IMR-90 (cell line): ENCODE measurements around the gene PDE6B. TPM values are rescaled to one million over a fixed set of nuclear protein-coding genes. Genes with fewer than 3 reads are reported as not detected.

Experiments
- ATAC-seq: fragments of 200-7000 bp; cut with Tn5 transposase; 2 replicates; pipeline ENCODE4 v1.9.1; 2020; ENCODE audit warnings: low read depth, mild to moderate bottlenecking, moderate library complexity
- BruUV-seq: library from RNA; stranded (reverse); fragments of 400-500 nt; replicated peaks from 2 replicates; lab custom pipeline; 2021; lab: Mats Ljungman, UMichigan
- CTCF ChIA-PET: fragments of 300-600 bp; formaldehyde crosslinking; extraction: SDS; loops from one replicate; lab custom pipeline; 2021; ENCODE audit warnings: antibody characterized with exemption; lab: Yijun Ruan, JAX
- POLR2A ChIA-PET: fragments of 300-600 bp; sonication (Branson Sonifier 250); formaldehyde crosslinking; loops from one replicate; lab custom pipeline; 2022; ENCODE audit warnings: antibody characterized with exemption; ENCODE audit not compliant: unreplicated experiment; lab: Charles Lee
- DNase-seq: peaks from one replicate; pipeline ENCODE4 v3.0.0; 2013
- H2AFZ ChIP-seq: replicated peaks from 2 replicates; pipeline ENCODE3; 2013; ENCODE audit warnings: low read length, mild to moderate bottlenecking; ENCODE audit not compliant: poor library complexity
- H2AK5ac ChIP-seq: 2 replicates; pipeline ENCODE4 v1.6.1; 2013; ENCODE audit warnings: low read depth, low read length, inconsistent platforms
- H2AK9ac ChIP-seq: replicated peaks from 2 replicates; pipeline ENCODE3; 2013; ENCODE audit warnings: mild to moderate bottlenecking, low read depth, low read length, moderate library complexity; ENCODE audit not compliant: poor library complexity
- H2BK120ac ChIP-seq: 2 replicates; pipeline ENCODE4 v1.6.1; 2013; ENCODE audit warnings: low read depth, low read length, inconsistent platforms
- H2BK15ac ChIP-seq: 3 replicates; pipeline ENCODE4 v1.6.1; 2013; ENCODE audit warnings: low read depth, low read length, inconsistent platforms
- H2BK20ac ChIP-seq: 2 replicates; pipeline ENCODE4 v1.6.1; 2013; ENCODE audit warnings: low read depth, mild to moderate bottlenecking, inconsistent platforms, low read length, moderate library complexity
- H2BK5ac ChIP-seq: 2 replicates; pipeline ENCODE4 v1.6.1; 2013; ENCODE audit warnings: mild to moderate bottlenecking, low read depth, low read length, inconsistent platforms; ENCODE audit not compliant: poor library complexity, severe bottlenecking
- H3K14ac ChIP-seq: replicated peaks from 2 replicates; pipeline ENCODE4 v1.6.1; 2013; ENCODE audit warnings: low read depth, low read length, inconsistent platforms
- H3K18ac ChIP-seq: 2 replicates; pipeline ENCODE4 v1.6.1; 2013; ENCODE audit warnings: low read depth, low read length, control low read depth
- H3K23ac ChIP-seq: 2 replicates; pipeline ENCODE4 v1.6.1; 2013; ENCODE audit warnings: low read depth, low read length, inconsistent platforms
- H3K27ac ChIP-seq: 2 replicates; pipeline ENCODE4 v1.5.1; 2013; ENCODE audit warnings: mild to moderate bottlenecking, control low read depth, low read length; ENCODE audit not compliant: insufficient read depth
- H3K27me3 ChIP-seq: 2 replicates; pipeline ENCODE4 v1.6.1; 2013; ENCODE audit warnings: low read length; ENCODE audit not compliant: control insufficient read depth, insufficient read depth
- H3K36me3 ChIP-seq: 2 replicates; pipeline ENCODE4 v1.6.1; 2013; ENCODE audit warnings: low read length, mixed read lengths; ENCODE audit not compliant: control insufficient read depth, insufficient read depth
- H3K4ac ChIP-seq: 2 replicates; pipeline ENCODE4 v1.6.1; 2013; ENCODE audit warnings: low read depth, low read length, inconsistent platforms
- H3K4me1 ChIP-seq: 2 replicates; pipeline ENCODE4 v1.6.1; 2013; ENCODE audit warnings: low read length, mixed read lengths; ENCODE audit not compliant: control insufficient read depth, insufficient read depth
- H3K4me2 ChIP-seq: 2 replicates; pipeline ENCODE4 v1.6.1; 2013; ENCODE audit warnings: low read depth, mild to moderate bottlenecking, control low read depth, low read length, moderate library complexity
- H3K4me3 ChIP-seq: 2 replicates; pipeline ENCODE4 v1.5.1; 2013; ENCODE audit warnings: low read depth, mild to moderate bottlenecking, control low read depth, low read length, moderate library complexity; ENCODE audit not compliant: insufficient read depth
- H3K56ac ChIP-seq: 2 replicates; pipeline ENCODE4 v1.6.1; 2013; ENCODE audit warnings: low read length, inconsistent platforms; ENCODE audit not compliant: insufficient read depth; ENCODE audit errors: extremely low read depth
- H3K79me1 ChIP-seq, 2 experiments: 2 replicates each; pipeline ENCODE4 v1.6.1; 2013; ENCODE audit warnings: low read length in 2 of 2, inconsistent platforms in 1 of 2, low read depth in 1 of 2
- H3K9ac ChIP-seq: 2 replicates; pipeline ENCODE4 v1.6.1; 2013; ENCODE audit warnings: low read depth, low read length, control low read depth
- H3K9me1 ChIP-seq: 2 replicates; pipeline ENCODE4 v1.6.1; 2013; ENCODE audit warnings: low read length, inconsistent platforms; ENCODE audit not compliant: insufficient read depth
- H3K9me3 ChIP-seq: 2 replicates; pipeline ENCODE4 v1.6.1; 2013; ENCODE audit warnings: low read length; ENCODE audit not compliant: control insufficient read depth, insufficient read depth
- H4K20me1 ChIP-seq: 2 replicates; pipeline ENCODE4 v1.6.1; 2013; ENCODE audit warnings: low read length, inconsistent platforms; ENCODE audit not compliant: insufficient read depth
- H4K5ac ChIP-seq: 2 replicates; pipeline ENCODE4 v1.6.1; 2013; ENCODE audit warnings: mild to moderate bottlenecking, low read depth, low read length, control low read depth
- H4K8ac ChIP-seq, 2 experiments: 2 replicates each; pipeline ENCODE4 v1.6.1; 2013; ENCODE audit warnings: low read depth in 2 of 2, low read length in 2 of 2, control low read depth in 1 of 2, inconsistent platforms in 1 of 2
- H4K91ac ChIP-seq: 2 replicates; pipeline ENCODE4 v1.6.1; 2013; ENCODE audit warnings: low read depth, low read length, inconsistent platforms; ENCODE audit not compliant: insufficient read depth
- BHLHE40 ChIP-seq: fragments of 150-350 bp; IDR thresholded peaks from 2 replicates; pipeline ENCODE4 v1.6.1; 2016; ENCODE audit warnings: mild to moderate bottlenecking, low read depth, low read length
- CEBPB ChIP-seq: IDR thresholded peaks from 2 replicates; pipeline ENCODE4 v1.6.1; 2012; ENCODE audit warnings: low read depth, low read length, improper control_type of control experiment
- CHD1 ChIP-seq: IDR thresholded peaks from 2 replicates; pipeline ENCODE4 v1.6.1; 2012; ENCODE audit warnings: low read depth, low read length, improper control_type of control experiment
- CTCF ChIP-seq: conservative IDR thresholded peaks from 2 replicates; pipeline ENCODE4 v1.5.1; 2012; ENCODE audit warnings: mild to moderate bottlenecking, low read depth, low read length, improper control_type of control experiment
- FOS ChIP-seq: fragments of 150-350 bp; IDR thresholded peaks from 2 replicates; pipeline ENCODE4 v1.6.1; 2016; ENCODE audit warnings: low read depth, low read length
- MAFK ChIP-seq: IDR thresholded peaks from 2 replicates; pipeline ENCODE4 v1.6.1; 2012; ENCODE audit warnings: low read depth, low read length, improper control_type of control experiment
- MAZ ChIP-seq: IDR thresholded peaks from 2 replicates; pipeline ENCODE4 v1.6.1; 2012; ENCODE audit warnings: low read depth, mild to moderate bottlenecking, low read length, improper control_type of control experiment, moderate library complexity, borderline replicate concordance
- MXI1 ChIP-seq: IDR thresholded peaks from 2 replicates; pipeline ENCODE4 v1.6.1; 2012; ENCODE audit warnings: low read depth, mild to moderate bottlenecking, low read length, moderate library complexity, borderline replicate concordance
- NFE2L2 ChIP-seq: fragments of 150-350 bp; IDR thresholded peaks from 2 replicates; pipeline ENCODE4 v1.6.1; 2016; ENCODE audit warnings: low read depth, mild to moderate bottlenecking, low read length
- POLR2A ChIP-seq: IDR thresholded peaks from 2 replicates; pipeline ENCODE4 v1.6.1; 2012; ENCODE audit warnings: mild to moderate bottlenecking, low read depth, low read length
- RAD21 ChIP-seq: IDR thresholded peaks from 2 replicates; pipeline ENCODE4 v1.6.1; 2012; ENCODE audit warnings: low read length, improper control_type of control experiment
- RCOR1 ChIP-seq: IDR thresholded peaks from 2 replicates; pipeline ENCODE4 v1.6.1; 2012; ENCODE audit warnings: mild to moderate bottlenecking, low read length, improper control_type of control experiment; ENCODE audit not compliant: insufficient replicate concordance
- RFX5 ChIP-seq: IDR thresholded peaks from 2 replicates; pipeline ENCODE4 v1.8.0; 2012; ENCODE audit warnings: low read depth, mild to moderate bottlenecking, low read length, moderate library complexity
- SMC3 ChIP-seq: fragments of 150-350 bp; IDR thresholded peaks from 2 replicates; pipeline ENCODE4 v1.6.1; 2016; ENCODE audit warnings: low read depth, mild to moderate bottlenecking, antibody characterized with exemption, low read length, moderate library complexity
- USF2 ChIP-seq: fragments of 150-350 bp; IDR thresholded peaks from 2 replicates; pipeline ENCODE4 v1.6.1; 2017; ENCODE audit warnings: mild to moderate bottlenecking, antibody characterized with exemption, low read length, low read depth
- WGBS, 2 experiments: methylation state at CpG; one replicate each; pipeline versions ENCODE4 v1.1.5 to v1.1.7; 2013; ENCODE audit warnings: missing lambda C conversion rate in 2 of 2; ENCODE audit not compliant: insufficient read length in 1 of 2; ENCODE audit errors: extremely low coverage in 2 of 2; 5-methylcytosine and 5-hydroxymethylcytosine counted together
- dilution Hi-C: fragments of 300-500 bp; cut with HindIII; formaldehyde crosslinking; loops from one replicate; pipeline ENCODE4 v1.14.3; 2018; ENCODE audit warnings: low sequenced_read_pairs; ENCODE audit not compliant: unreplicated experiment
- in situ Hi-C: fragments of 300-500 bp; cut with MboI; formaldehyde crosslinking; loops from 3 replicates; pipeline ENCODE4 v1.14.3; 2019; ENCODE audit warnings: low sequenced_read_pairs, inconsistent platforms, mixed read lengths
- intact Hi-C: fragments of 100-400 bp; cut with micrococcal nuclease; formaldehyde crosslinking; loops from 2 replicates; pipeline ENCODE4 v1.10.0; 2022
- polyA plus RNA-seq, 3 experiments: library from polyadenylated mRNA; depleted of rRNA; stranded (reverse); fragments of >200 nt; gene quantifications; 2 replicates each; pipeline ENCODE4 v1.2.3, GENCODE V29; 2012; ENCODE audit warnings: low replicate concordance in 1 of 3
- total RNA-seq: library from RNA; depleted of rRNA; stranded (reverse); fragments of >200 nt; gene quantifications from 2 replicates; pipeline ENCODE4 v1.2.3, GENCODE V29; 2012
- TF ChIP-seq, protein P1 (sequence below): fragments of 150-350 bp; IDR thresholded peaks from 2 replicates; pipeline ENCODE4 v1.6.1; 2016; ENCODE audit warnings: low read depth, mild to moderate bottlenecking, low read length, moderate library complexity, borderline replicate concordance

PDE6B gene
- total and polyA plus RNA-seq, 2 of the 4 experiments (the other 2 are of a cell fraction) = under 0.01 TPM; not detected in 1

GRCh38 chr4:686413-687040, 61.2 kb downstream of the PDE6B start:
- Histone ChIP-seq H4K91ac (no peak overlapping the region), H3K36me3 (no peaks in the 10 kb centered on the region), H3K27ac (no peak overlapping the region), H3K4ac (peak overlapping the region; percentile 1; the same call in 1 of the 2 replicates), H2AFZ (peak overlapping the region; percentile 84), H3K4me1 (peaks cover 12% of the 10 kb centered on the region), H2BK20ac (no peak overlapping the region), H2AK5ac (peak overlapping the region; percentile 68), H3K9me1 (peaks cover 9% of the 10 kb centered on the region), H4K5ac (no peak overlapping the region), H3K4me2 (no peak overlapping the region), H2AK9ac (peak overlapping the region; percentile 85), H3K79me1 (peaks cover 0 to 4% of the 10 kb centered on the region in 2 experiments; a peak in 1 of 4 replicates), H3K18ac (no peak overlapping the region), H3K27me3 (peaks cover 2% of the 10 kb centered on the region; the same call in 1 of the 2 replicates), H2BK5ac (no peak overlapping the region), H3K4me3 (no peak overlapping the region), H3K56ac (no peak overlapping the region), H3K14ac (no peak overlapping the region), H3K9ac (no peak overlapping the region), H3K9me3 (no peaks in the 10 kb centered on the region), H4K8ac (no peak overlapping the region), H4K20me1 (no peaks in the 10 kb centered on the region), H2BK120ac (no peak overlapping the region), H2BK15ac (no peak overlapping the region), H3K23ac (no peak overlapping the region)
- intact Hi-C loops (no loop called here), dilution Hi-C loops (no loop called here), in situ Hi-C loops (no loop called here)
- no TSS peak for BruUV-seq
- no peak for TF ChIP-seq MXI1
- TF ChIP-seq NFE2L2 = no peak
- no peak for TF ChIP-seq USF2
- no peak for TF ChIP-seq SMC3
- TF ChIP-seq FOS = no peak
- TF ChIP-seq CTCF = no peak
- TF ChIP-seq RCOR1 = no peak
- TF ChIP-seq RFX5 = no peak
- TF ChIP-seq POLR2A = no peak
- TF ChIP-seq, protein P1, sequence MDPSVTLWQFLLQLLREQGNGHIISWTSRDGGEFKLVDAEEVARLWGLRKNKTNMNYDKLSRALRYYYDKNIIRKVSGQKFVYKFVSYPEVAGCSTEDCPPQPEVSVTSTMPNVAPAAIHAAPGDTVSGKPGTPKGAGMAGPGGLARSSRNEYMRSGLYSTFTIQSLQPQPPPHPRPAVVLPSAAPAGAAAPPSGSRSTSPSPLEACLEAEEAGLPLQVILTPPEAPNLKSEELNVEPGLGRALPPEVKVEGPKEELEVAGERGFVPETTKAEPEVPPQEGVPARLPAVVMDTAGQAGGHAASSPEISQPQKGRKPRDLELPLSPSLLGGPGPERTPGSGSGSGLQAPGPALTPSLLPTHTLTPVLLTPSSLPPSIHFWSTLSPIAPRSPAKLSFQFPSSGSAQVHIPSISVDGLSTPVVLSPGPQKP = no peak
- no peak for TF ChIP-seq CEBPB
- no peak for TF ChIP-seq BHLHE40
- TF ChIP-seq MAFK = no peak
- TF ChIP-seq RAD21 = no peak
- no peak for TF ChIP-seq CHD1
- no peak for TF ChIP-seq MAZ
- CTCF ChIA-PET = no interaction called here
- 95% methylated on average over 18 of the region's 31 CpGs; no CpG with 5 or more reads in 1 of the 2 experiments for WGBS, 2 experiments
- DNase-seq (no peak), ATAC-seq (no peak)
- POLR2A ChIA-PET = interaction anchor here (0.9 kb wide), 1 partner anchor 12 kb away, joined by 3 read pairs; no protein-coding TSS in a partner anchor
